Cerebellar cortex (tissue), 1 donor: ENCODE data around the gene CD28.
A peak's percentile ranks its signal among the peaks of the same experiment; 100 is the strongest.

Source experiments
- DNase-seq: peaks from one replicate; pipeline ENCODE4 v3.0.0-alpha.2; 2015; ENCODE audit warnings: low spot score

The CD28 gene

DNA sequence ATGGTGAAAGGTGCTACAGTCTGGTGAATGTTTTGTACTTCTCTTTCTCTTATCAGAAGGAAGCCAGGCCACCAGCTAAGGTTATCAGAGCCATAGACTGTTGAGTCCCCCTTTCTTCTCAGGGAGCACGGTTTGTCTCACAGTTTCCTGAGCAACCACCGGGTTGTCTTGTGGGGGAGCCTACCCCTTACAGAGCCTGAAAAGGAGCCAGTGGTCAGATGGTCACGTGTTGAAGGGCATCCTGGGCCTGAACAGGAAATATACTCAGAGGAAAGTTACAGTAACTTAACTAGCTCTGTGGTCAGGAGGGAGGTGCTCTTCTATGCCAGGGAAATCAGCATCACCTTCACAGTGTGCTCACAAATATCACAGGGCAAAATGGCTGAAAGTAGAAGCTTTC, 11.6 kb downstream of the CD28 start:
- DNase-seq, result no peak

DNA sequence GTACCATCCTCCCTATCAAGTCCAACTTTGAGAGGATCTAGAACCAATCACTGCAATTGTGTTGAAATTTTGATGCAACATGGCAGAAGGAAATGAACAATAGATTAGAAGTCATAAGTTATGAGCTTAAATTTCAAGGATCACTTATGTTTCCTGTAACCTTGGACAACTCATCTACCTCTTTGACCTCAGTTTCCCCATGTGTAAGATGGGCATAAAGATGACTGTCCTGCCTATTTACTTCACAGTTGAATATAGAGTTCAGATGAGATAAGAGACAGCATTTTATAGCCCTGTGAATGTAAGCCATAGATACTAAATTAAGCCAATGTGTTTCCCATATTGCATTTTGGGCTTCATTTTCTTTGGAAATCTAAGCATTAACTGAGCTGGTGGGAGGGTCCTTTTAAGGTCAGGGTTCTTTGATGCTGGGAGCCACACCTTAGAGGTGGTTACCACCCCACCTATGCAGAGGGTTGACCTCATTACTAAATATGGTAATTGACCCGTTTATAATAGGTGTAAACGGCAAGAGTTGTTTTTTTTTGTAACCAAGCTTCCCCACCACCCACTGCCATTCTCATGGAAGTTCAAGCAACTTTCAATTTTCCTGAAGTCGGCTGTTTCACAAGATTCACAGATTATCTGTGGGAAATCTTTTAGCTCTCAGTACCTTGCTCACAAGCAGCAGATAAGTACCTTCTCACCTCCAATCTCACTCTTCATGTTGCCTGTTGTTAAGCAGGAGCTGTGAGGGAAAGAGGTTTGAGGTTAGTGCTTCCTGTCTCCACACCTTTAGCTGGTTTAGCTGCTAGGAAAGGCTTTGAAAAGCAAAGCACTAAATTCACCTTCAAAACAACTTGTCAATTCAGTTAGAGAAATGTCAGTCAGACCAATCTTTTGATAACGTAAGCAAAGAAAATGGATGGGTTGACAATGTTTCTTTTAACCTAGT, 13.3 kb downstream of the CD28 start:
- DNase-seq, result no peak

DNA sequence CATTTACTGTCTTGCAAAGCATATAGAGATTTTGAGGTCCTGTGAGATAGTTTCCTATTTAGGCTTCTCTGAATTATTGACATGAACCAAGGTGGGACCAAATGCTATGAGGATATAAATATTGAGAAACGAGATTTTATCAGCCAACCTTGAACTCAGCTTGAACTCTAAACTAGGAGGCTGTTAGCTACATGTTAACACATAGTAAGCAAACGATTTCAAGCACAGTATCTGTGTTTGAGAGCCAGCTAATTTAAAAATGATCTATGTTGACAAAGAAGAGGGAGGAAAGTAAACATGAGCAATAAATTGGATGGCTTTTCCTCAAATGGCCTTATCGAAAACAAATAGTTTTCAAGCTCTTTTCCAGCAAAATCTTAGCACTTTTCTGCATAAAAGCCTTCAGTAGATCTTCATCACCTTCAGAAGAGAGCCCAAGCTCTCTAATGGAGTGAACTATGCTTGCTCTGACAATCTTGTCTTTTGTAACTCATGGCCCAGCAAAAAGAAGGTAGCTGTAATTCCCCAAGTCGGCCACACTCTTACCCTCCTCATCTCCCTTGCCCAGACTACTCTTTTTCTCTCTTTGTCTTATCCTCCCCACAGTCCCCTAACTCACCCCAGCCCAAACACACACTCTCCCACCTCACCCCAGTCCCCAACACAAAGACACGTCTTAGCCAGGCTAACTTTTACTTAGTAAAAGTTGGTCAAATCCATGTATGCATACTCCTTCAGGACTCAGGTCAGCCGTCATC, 14.7 kb downstream of the CD28 start:
- no peak for DNase-seq

DNA sequence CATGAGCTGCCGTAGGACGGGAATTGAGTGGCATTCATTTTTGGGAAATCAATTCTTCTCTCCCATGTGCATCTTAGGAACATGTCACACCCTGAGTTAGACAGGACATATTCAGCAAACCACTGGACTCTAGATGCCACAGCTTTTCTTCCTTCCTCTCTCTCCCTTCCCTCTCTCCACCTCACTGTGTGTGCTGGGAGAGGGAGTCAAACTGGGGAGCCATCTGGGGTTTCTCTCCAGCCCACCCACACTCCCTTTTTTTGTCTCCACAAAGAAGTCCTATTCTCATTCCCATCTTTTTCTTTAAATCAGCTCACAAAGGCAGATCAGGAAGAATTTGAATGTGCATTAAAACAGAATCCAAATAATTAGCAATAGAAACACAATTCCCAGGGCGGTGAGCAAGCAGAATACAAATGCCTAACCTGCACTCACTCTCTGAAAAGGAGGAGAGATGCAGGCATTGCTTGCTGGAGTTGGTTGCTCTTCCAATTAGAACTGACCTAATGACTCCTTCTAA, 15.4 kb downstream of the CD28 start:
- no peak for DNase-seq

DNA sequence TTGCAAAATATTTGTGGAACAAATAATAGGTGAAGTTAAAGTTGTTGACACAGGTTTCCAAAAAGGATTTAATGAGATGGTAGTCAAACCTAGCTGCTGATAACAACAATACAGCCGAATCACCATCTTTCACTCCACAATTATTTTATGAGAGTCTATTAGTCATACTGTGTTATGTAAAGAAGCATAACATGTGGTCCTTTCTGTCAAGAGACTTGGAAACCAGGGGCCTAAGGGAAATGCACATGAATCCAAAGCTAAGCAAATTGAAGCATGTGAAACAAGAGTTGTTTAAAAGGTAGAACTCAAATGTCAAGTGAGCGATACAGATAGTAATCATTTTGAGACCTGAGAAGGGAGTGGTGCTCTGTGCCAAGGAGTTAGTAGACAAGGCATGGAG, 16.0 kb downstream of the CD28 start:
- no peak for DNase-seq

DNA sequence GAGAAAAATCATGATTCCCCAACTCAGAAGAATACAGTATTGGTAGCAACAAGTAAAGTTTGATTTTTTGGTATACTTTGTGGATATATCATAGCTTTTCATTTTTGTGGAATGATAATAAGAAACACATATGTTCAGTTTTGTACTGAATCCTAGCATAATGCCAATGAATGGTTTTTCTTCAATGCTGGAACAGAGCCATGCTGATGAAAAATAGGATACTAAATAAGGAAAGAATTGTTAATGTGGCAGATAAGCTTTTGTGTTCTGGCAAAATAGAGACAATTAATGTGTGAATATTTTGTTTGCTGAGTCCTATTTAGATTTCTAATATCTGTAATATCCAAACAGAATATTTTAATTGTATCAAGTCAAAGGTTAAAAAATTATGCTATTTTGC, 21.9 kb downstream of the CD28 start:
- no peak for DNase-seq

DNA sequence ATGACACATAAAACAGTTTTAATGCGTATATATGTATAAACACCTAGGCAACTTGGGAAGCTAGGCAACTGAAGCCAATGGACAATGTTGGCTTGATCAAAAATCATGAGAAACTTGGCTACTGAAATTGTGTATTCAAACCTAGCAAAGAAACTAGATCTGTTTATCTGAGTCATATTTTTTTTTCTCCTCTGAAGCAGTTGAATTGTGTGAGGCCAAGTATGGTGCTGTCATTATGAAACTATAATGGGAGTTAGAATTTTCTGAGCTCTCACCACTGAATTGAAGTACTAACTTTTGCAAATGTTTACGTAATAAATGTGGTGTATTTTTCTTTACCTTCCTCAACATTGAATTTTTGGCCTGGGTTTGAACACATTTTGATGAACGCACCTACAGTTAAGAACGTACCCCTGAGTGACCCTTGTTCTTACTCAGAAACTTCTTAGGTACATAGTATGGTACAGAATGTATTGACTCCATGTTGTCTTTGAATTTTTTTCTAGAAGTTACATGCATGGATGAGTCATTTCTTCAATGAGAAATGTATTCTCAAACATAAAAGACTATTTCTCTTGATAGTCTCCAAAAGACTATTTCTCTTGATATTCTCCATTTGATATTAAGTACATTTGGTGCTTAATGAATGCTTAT, 23.8 kb downstream of the CD28 start:
- no peak for DNase-seq

DNA sequence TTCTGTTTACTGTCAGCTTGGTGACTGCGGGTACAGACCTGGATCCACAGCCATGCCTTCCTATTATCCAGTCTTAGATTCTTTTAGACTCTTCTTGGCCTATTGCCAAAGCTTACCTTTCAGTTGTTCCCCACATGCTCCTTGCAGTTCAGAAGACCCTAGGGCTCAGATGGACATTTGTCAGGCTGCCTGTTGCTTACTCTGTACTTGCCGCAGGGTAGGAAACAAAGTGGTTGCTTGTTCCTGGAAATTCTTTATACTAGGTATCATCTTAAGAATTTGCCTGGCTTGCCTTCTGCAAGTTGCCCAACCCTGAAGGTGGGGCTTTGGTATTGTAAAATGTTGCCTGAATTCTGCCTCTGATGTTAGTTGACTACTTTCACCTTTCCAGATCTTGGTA, 24.4 kb downstream of the CD28 start:
- DNase-seq, result no peak

DNA sequence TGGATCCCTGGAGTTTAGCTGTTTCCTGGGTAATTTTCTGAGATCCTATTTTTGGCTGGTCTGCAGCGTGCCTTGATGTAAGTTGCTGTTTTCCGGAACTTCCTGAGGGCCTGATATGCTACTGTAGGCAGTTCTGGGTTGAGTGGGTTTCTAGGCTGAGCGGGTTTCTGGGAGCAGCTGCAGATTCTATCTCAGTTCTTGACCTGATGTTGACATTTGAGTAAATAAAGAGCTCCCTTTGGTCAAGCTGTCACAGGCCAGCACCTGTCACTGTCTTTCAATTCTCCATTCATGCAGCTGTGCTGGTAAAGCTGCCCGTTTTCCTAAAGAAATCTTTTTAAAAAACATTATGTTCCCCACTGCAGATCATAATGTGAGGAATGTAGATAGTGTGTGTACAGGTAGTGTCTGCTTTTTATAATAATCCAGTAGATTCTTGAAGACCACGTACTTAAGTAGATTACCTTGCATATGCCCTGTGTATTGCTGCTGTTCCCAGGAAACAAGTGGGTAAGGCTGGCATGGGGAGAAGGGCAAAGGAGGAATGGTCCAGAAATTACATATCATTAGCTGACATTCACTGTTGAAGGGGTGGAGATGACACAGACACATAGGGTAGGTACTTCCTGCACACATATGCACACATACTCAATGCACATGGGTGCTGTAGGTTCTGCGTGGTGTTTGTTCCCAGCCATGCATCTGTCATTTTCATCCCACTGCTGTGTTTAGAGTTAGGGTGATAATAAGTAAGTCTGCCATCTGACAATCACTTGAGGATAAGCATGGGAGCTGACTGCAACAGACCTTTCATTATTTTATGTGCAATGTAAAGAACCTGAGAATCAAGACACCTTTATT, 25.9 kb downstream of the CD28 start:
- no peak for DNase-seq

DNA sequence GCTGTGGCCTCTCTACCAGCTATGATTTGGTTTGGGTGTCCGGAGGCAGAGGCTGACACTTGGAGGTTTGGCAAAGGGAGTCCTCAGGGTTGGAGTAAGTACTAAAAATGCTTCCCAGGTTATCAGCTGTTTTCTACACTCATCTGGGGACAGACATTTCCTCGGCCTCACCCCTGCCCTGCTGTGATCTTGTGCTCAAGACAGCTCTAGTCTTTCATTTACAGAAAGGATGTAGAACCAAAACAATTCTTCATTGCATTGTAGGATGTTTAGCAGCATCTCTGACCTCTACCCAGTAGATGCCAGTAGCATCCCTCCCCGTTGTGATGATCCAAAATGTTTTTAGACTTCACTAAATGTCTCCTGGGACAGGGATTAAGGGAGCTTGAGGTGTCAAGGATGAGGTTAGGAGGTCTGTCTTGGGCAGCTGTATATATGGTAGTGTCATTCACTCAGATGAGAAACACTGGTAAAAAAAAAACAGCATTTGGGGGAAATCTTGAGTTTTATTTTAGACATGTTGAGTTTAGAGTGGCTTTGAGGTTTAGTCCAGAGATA, 26.6 kb downstream of the CD28 start:
- no peak for DNase-seq

DNA sequence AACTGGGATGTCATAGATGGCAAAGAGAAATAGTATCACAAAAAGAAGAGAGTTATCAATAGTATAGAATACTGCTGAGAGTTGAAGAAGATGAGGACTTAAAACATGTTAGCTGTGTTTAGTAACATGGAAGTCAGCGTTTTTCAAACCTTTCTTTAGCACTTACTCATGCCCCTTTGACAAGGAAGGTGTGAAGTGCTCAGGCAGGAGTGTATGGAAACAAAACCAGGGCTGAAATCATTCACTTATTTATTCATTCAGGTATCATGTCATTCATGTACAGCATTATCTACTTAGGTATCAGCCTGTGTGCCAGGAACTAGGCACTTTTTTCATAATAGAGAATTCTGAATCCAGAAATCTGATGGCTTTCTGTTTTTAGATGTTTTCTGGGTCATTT, 27.2 kb downstream of the CD28 start:
- no peak for DNase-seq

DNA sequence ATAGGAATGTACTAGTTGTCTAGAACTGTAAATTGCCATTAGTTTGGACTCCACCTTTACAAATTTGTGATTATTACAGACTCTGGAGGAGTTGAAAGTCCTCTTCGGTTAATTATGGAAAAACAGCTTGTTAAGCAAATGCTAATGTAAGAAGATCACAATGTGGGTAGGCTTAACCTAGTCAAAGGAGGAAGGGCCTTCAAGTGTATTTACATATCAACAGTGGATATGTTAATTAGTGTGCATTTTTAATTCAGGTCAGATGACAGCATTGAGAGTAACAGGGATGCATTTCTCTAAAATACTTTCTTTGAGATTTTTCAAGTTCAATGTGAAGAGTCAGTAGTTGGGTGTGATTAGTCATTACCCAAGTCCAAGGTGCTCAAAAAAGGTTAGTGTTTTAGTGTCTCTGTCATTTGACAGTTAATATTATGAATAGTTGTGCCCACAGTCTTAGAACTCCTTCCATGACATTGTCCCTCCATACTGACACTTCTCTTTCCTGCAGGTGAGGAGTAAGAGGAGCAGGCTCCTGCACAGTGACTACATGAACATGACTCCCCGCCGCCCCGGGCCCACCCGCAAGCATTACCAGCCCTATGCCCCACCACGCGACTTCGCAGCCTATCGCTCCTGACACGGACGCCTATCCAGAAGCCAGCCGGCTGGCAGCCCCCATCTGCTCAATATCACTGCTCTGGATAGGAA, 28.0 kb downstream of the CD28 start:
- DNase-seq, result no peak

DNA sequence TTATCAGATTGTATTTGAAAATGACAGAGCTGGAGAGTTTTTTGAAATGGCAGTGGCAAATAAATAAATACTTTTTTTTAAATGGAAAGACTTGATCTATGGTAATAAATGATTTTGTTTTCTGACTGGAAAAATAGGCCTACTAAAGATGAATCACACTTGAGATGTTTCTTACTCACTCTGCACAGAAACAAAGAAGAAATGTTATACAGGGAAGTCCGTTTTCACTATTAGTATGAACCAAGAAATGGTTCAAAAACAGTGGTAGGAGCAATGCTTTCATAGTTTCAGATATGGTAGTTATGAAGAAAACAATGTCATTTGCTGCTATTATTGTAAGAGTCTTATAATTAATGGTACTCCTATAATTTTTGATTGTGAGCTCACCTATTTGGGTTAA, 30.9 kb downstream of the CD28 start:
- DNase-seq, result no peak

DNA sequence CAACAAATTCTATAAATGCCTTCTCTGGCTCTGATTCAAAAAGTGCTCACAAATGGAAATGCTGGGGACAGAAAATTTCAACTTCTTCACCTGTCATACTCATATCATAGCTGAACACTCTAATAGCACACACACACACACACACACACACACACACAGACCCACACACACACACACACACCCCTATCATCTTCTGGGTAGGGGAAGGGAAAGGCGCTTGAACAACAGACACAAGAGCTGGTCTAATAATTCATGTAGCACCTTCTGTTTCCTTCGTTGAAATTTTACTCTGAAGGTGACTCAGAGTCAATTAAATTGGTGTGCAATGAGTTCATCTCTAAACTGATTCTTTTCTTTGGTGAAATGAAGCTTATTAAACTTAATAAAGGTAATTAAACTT, 32.9 kb downstream of the CD28 start:
- DNase-seq, result no peak

DNA sequence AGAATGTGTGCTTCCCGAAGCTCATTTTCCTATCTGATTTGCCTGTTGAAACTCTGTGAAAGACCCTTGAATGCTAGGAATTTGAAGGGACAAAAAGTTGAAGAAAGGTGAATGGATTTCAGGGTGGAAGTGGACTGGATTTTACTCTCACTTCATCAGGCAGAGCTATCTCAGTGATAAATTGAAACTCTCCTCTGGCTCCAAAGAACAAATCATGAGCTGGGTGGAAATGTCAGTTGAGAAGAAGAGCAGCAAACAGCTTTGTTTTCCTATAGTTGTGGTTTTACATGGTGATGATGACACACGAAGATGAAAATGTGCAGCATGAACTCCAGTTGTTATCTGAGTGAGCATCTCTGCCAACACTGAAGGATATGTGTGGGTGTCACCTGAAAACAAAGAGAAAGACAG, 34.4 kb downstream of the CD28 start:
- no peak for DNase-seq

DNA sequence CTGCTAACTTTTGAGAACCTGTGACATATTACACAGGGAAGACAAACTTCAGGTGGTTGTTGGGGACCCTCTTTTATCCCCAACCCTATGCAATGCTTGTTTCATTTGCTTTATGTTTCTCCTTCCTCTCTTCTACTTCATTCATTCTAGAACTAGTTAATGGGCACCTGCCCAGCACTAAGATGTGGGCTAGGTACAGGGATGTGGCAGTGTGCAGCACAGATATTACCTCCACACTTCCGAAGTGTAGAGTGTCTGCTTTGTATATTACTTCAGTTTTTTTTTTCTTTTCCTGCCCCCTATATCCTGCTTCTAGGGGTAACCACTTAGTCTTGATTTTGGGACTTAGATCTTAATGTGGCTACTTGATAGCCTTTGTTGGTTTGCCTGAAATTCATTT, 35.1 kb downstream of the CD28 start:
- DNase-seq, result no peak

DNA sequence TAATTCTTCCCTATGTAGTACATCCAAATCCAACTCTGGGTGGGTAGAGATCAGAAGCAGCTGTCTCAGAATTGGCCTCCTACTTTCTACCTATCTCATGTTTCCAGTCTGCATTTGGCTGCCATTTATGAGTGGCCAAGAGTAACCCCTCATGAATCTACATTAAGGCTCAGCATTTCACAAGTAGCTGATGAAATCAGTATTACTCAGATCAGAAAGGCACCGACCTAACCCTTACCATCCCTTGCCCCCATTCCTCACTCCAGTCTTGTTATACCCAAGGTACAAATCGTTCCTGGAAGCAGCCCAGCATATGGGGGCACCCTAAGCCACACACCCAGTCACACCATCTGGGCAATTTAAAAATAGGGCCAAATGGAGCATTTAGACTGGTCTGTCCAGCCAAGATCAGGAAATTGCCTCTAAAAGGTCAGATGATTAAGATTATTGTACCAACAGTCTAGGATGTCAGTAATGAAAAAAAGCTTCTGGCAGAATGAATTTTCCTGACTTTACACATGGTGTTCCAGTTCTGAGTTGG, 37.1 kb downstream of the CD28 start:
- peak; percentile 67 for DNase-seq

DNA sequence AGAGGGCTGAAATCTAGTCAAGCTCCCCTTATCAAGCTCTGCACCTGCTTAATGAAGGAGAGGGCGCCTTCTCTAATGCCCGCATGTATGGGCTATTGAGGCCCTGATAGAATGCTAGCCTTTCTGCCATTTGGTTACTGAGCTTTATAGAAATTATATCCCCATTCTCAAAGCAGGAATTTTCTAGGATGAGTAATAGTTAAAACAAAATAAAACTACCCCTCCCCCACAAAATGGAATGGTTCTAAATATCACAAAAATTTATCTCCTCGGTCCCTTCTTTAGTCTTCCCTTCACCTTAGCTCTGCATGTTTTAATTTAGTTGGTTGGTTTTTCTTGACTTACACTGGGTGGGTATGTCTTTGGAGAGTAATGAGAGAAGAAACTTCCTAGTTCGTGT, 37.7 kb downstream of the CD28 start:
- DNase-seq, result no peak

DNA sequence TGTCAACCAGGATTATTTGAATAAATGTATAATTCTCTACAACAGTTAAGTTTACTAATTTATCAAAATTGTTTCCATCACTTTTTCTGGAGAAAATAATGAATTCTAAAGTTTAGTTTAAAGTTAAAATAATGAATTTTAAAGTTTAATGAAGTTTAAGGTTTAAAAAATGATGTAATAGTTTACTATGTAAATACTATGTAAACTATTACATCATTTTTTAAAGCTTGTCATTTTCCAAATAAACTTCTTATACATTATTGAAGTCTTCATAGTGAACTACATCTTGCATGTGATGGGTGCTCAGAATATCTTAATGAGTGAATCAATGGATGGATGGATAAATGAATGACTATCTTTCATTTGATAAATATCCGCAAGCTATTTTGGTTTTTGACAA, 38.8 kb downstream of the CD28 start:
- DNase-seq, result no peak
